HEK293T (cell line): ENCODE results near the gene UBE2E2.

ENCODE experiments used
- CTCF ChIA-PET: fragments of 350-600 bp; formaldehyde crosslinking; extraction: SDS; loops from one replicate; lab custom pipeline; 2021; ENCODE audit warnings: antibody characterized with exemption, inconsistent platforms; lab: Yijun Ruan, JAX
- POLR2A ChIA-PET: fragments of 350-600 bp; formaldehyde crosslinking; extraction: SDS; loops from one replicate; lab custom pipeline; 2020; ENCODE audit warnings: antibody characterized with exemption, inconsistent platforms; lab: Yijun Ruan, JAX
- DNase-seq: peaks from one replicate; pipeline ENCODE4 v3.0.0; 2012; ENCODE audit warnings: mixed read lengths; ENCODE audit errors: extremely low spot score
- ARNT ChIP-seq: fragments of 450-650 bp; IDR thresholded peaks from 2 replicates; pipeline ENCODE4 v1.6.1; 2017; ENCODE audit warnings: mild to moderate bottlenecking
- BHLHE40 ChIP-seq: fragments of 450-650 bp; IDR thresholded peaks from 2 replicates; pipeline ENCODE4 v1.6.1; 2016; ENCODE audit warnings: mild to moderate bottlenecking, moderate library complexity, borderline replicate concordance
- CTBP1 ChIP-seq: fragments of 450-650 bp; IDR thresholded peaks from 2 replicates; pipeline ENCODE4 v1.6.1; 2016; ENCODE audit warnings: borderline replicate concordance
- ELF4 ChIP-seq: fragments of 450-650 bp; IDR thresholded peaks from 2 replicates; pipeline ENCODE4 v1.6.1; 2017; ENCODE audit warnings: antibody characterized with exemption
- FOXA1 ChIP-seq: fragments of 450-650 bp; IDR thresholded peaks from 2 replicates; pipeline ENCODE4 v1.6.1; 2016; ENCODE audit warnings: mild to moderate bottlenecking
- FOXK2 ChIP-seq: fragments of 450-650 bp; IDR thresholded peaks from 2 replicates; pipeline ENCODE4 v1.6.1; 2016; ENCODE audit warnings: mild to moderate bottlenecking
- FOXM1 ChIP-seq: fragments of 450-650 bp; IDR thresholded peaks from 2 replicates; pipeline ENCODE4 v1.6.1; 2017; ENCODE audit warnings: mild to moderate bottlenecking, borderline replicate concordance
- HDGF ChIP-seq: fragments of 450-650 bp; IDR thresholded peaks from 2 replicates; pipeline ENCODE4 v1.6.1; 2017; ENCODE audit warnings: antibody characterized with exemption, borderline replicate concordance
- L3MBTL2 ChIP-seq: fragments of 450-650 bp; conservative IDR thresholded peaks from 2 replicates; pipeline ENCODE4 v1.6.1; 2016; ENCODE audit warnings: mild to moderate bottlenecking
- LEF1 ChIP-seq: fragments of 450-650 bp; IDR thresholded peaks from 2 replicates; pipeline ENCODE4 v1.6.1; 2017; ENCODE audit warnings: mild to moderate bottlenecking, borderline replicate concordance
- NFRKB ChIP-seq: fragments of 450-650 bp; IDR thresholded peaks from 2 replicates; pipeline ENCODE4 v1.6.1; 2016; ENCODE audit warnings: mild to moderate bottlenecking, moderate library complexity
- PKNOX1 ChIP-seq: fragments of 450-650 bp; IDR thresholded peaks from 2 replicates; pipeline ENCODE4 v1.6.1; 2016
- SP1 ChIP-seq: fragments of 450-650 bp; IDR thresholded peaks from 2 replicates; pipeline ENCODE4 v1.6.1; 2017
- SUZ12 ChIP-seq: fragments of 450-650 bp; IDR thresholded peaks from 2 replicates; pipeline ENCODE4 v1.6.1; 2016; ENCODE audit warnings: mild to moderate bottlenecking
- TARDBP ChIP-seq: fragments of 450-650 bp; IDR thresholded peaks from 2 replicates; pipeline ENCODE4 v1.6.1; 2016
- ZNF384 ChIP-seq: fragments of 450-650 bp; IDR thresholded peaks from 2 replicates; pipeline ENCODE4 v1.6.1; 2016

Gene UBE2E2

GRCh38 chr3:23552506-23552905 is 349.4 kb downstream of the UBE2E2 start:
- ChIA-PET CTCF (no interaction called here), POLR2A (no interaction called here)
- no peak for DNase-seq
- TF ChIP-seq BHLHE40 (no peak), SUZ12 (no peak), ARNT (no peak)

- CTCF ChIA-PET = no interaction called here
- DNase-seq = no peak
- POLR2A ChIA-PET = no interaction called here
- TF ChIP-seq TARDBP (no peak), NFRKB (no peak), CTBP1 (no peak), ELF4 (no peak), SUZ12 (no peak)
These were observed 350.2 kb downstream of the UBE2E2 start for GRCh38 chr3:23553353-23553752.

- no peak for DNase-seq
- ChIA-PET CTCF (no interaction called here), POLR2A (no interaction called here)
- TF ChIP-seq L3MBTL2 = no peak
- TF ChIP-seq LEF1 = no peak
- TF ChIP-seq BHLHE40 = no peak
- TF ChIP-seq FOXA1 = no peak
- no peak for TF ChIP-seq TARDBP
- TF ChIP-seq PKNOX1 = no peak
- TF ChIP-seq ELF4 = no peak
- TF ChIP-seq ARNT = no peak
- no peak for TF ChIP-seq HDGF
- no peak for TF ChIP-seq CTBP1
- no peak for TF ChIP-seq ZNF384
- no peak for TF ChIP-seq NFRKB
- TF ChIP-seq SP1 = no peak
- TF ChIP-seq FOXM1 = no peak
- TF ChIP-seq SUZ12 = no peak
- no peak for TF ChIP-seq FOXK2
These were observed 362.1 kb downstream of the UBE2E2 start for GRCh38 chr3:23565041-23565775.

GRCh38 chr3:23566499-23566898 is 363.4 kb downstream of the UBE2E2 start:
- CTCF ChIA-PET = no interaction called here
- POLR2A ChIA-PET = interaction anchor here (1.0 kb wide), 1 partner anchor 351 kb away, joined by 3 read pairs; the partner anchor contains the start of genes NKIRAS1 and RPL15
- no peak for TF ChIP-seq FOXK2
- no peak for TF ChIP-seq TARDBP
- TF ChIP-seq PKNOX1 = no peak
- TF ChIP-seq ARNT = no peak
- no peak for TF ChIP-seq BHLHE40
- TF ChIP-seq L3MBTL2 = no peak
- TF ChIP-seq ZNF384 = no peak
- TF ChIP-seq LEF1 = no peak
- TF ChIP-seq FOXM1 = no peak
- TF ChIP-seq FOXA1 = no peak
- TF ChIP-seq NFRKB = no peak
- TF ChIP-seq ELF4 = no peak
- no peak for TF ChIP-seq SP1
- DNase-seq = no peak

- DNase-seq = no peak
- TF ChIP-seq ZNF384 (no peak), SP1 (no peak), L3MBTL2 (no peak), PKNOX1 (no peak)
- CTCF ChIA-PET = no interaction called here
- POLR2A ChIA-PET = no interaction called here
These were observed 364.8 kb downstream of the UBE2E2 start for GRCh38 chr3:23567917-23568316.

GRCh38 chr3:23573827-23574226 is 370.7 kb downstream of the UBE2E2 start:
- ChIA-PET CTCF (no interaction called here), POLR2A (no interaction called here)
- TF ChIP-seq SP1 = no peak
- TF ChIP-seq PKNOX1 = no peak
- TF ChIP-seq NFRKB = no peak
- TF ChIP-seq SUZ12 = no peak
- no peak for TF ChIP-seq BHLHE40
- TF ChIP-seq HDGF = no peak
- no peak for TF ChIP-seq TARDBP
- TF ChIP-seq LEF1 = no peak
- TF ChIP-seq ELF4 = no peak
- no peak for TF ChIP-seq ARNT
- no peak for TF ChIP-seq ZNF384
- no peak for TF ChIP-seq L3MBTL2
- TF ChIP-seq FOXA1 = no peak
- TF ChIP-seq FOXM1 = no peak
- no peak for TF ChIP-seq CTBP1
- no peak for TF ChIP-seq FOXK2
- no peak for DNase-seq
